Measurements from ENCODE around the gene CPNE4. TPM values are rescaled to one million over a fixed set of nuclear protein-coding genes. Genes with fewer than 3 reads are reported as not detected.
A peak's percentile ranks its signal among the peaks of the same experiment; 100 is the strongest.
"Not testable (repeated sequence)": the region's sequence is repeated elsewhere in the genome, so short reads cannot be mapped to it uniquely, and the experiment has no call there.

Gene CPNE4
- total RNA-seq: 0.20 TPM

DNA sequence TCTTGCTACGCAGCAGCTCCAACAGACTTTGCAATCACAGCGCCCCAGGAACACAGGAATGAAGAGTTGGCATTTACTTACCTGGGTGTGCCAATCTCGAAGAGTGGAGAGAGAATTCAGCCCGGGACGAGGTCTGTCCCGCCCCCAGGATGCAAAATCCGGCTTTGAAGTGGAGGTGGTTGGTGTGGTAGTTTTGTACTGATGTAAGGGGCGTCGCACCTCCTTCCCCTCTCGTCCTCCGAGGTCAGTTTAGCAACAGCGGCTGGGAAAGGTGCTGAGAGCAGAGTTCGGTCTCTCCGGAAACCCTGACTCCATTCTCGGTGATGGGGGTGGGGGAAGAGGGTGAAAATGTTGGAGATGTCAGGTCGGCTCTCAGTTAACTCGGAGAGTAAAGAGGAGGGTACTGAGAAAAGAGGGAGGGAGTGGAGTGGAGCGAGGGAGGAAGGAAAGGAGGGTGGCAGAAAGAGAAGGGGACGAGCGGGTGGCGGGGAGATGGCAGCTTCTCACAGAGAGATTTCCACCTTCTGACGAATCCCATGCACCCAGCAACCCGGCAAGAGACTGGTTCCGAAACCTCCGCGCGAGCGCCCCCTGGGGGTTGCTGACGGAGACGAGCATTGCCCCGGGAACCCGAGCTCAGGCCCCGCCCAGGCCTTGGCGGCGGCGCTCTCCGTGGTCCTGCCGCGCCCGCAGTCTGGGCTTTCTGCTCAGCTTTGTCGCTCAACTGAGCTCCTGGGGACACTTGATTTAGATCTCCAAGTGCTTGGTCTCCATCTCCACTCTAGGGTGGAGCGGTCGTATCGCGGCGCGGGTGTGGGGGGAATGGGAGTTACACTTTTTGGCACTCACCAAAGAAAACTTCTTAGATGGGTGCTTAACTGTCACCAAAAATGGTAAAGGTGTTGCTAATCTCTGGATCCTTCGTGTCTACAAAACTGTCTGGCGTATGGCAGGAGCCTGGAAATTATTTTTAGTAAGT lies at the start of gene CPNE4:
TSS of gene CPNE4 (minus strand) at position 529 of the 979 bp plus-strand sequence.
- peak; percentile 65 for DNase-seq

DNA sequence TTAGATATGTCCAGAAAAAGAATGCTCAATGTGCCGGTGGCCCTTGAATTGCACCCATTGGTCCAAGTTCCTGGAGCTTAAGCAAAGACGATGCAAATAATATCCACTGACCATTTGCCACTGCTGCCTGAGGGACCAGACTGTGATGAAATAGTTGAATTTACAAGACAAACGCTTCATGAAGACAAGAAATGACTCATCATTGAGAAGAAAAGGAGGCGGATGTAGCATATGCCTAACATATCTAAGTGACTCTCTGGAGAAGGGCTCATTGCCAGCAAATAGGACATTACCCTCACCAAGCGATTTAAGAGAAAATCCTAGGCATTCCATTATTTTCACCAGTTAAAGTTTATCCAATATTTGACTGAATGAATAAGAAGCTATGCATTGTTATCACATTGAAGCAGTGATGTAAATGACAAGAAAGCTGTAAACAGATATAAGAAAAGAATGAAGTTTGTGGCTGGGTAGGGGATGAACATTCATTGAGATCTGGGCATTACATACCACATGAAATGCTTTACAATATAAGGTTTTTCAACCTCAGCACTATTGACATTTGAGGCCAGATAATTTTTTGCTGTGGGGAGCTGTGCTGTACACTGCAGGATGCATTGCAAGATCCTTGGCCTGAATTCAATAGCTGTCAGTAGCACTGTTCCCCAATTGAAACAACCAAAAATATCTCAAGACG lies 48.9 kb upstream of the CPNE4 start:
- no peak for DNase-seq

GRCh38 chr3:132083159-132083558 lies 48.3 kb upstream of the CPNE4 start:
- no peak for DNase-seq

DNA sequence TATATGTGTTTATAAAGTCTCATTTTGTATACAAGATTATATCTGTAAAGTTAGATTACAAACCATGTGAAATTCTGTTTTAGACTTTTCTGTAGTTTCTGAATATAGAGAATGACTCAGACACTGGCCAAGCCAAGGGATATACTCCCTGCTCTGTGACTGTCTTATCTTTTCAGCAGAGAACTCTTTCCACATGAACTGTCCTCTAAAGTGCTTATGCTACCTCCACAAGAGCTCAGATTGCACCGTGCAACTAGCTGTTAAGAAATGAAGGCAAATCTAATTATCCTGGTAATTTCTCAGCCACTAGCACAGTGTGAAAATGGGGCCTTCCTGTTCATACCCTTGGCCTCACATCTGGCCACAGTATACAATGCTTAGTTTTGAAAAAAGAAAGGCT lies 44.3 kb upstream of the CPNE4 start:
- no peak for DNase-seq

DNA sequence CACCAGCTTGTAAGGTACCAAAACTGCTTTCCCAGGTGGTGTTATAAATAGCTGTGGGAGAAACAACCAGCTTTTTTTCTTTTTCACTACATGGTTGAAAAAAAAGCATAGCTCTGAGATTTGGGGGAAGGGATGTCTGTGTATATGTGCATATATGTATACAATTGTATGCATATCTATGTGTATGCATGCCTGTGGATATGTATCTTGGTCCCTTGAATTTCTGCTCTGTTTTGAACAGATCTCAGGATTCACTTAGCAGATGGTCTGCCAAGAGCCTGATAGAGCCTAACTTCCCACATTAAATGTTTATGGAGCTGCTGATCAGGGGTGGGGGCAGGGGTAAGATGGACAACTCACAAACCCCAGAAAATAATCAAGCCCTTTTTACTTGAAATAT lies 39.0 kb upstream of the CPNE4 start:
- no peak for DNase-seq

DNA sequence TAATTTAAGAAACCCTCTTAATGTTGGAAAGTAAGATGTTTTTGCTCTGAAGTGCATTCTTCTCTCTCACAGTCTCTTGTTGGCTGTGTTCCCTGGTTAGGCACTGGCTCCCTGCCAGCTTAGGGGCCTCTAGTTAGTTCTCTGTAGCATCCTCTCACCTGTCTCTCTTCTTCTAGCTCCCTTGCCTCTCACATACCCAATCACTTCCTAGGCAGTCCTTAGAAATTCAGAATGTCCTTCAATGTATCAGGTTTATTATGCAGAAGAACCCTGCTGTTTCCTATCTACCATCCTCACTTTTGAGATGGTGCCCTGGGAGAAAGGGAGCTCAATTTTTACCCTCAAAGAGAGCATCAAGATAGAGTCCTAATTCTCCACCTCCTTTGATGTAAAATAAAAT lies 36.2 kb upstream of the CPNE4 start:
- DNase-seq: no peak

GRCh38 chr3:132064114-132064513 lies 29.3 kb upstream of the CPNE4 start:
- DNase-seq: no peak

DNA sequence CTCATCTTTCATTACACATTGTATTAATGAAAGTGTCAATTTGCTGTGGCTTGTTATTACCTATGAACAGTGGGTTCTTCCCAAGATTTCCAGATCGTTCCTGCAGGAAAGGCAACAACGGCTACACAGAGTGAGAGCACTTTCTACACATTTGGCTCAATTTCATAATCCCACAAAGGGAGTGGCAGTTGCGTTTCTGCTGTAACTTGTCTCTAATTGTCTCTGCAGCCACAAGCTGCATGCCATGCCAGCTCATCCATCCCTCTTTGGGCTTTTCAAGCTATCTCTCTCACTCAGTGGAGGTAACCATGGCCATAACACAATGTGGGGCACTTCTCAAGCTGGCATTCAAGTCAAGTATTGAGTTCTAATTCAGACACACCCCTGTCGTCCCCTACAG lies 27.7 kb upstream of the CPNE4 start:
- DNase-seq: no peak

GRCh38 chr3:132055872-132056271 lies 21.1 kb upstream of the CPNE4 start:
- DNase-seq: no peak

DNA sequence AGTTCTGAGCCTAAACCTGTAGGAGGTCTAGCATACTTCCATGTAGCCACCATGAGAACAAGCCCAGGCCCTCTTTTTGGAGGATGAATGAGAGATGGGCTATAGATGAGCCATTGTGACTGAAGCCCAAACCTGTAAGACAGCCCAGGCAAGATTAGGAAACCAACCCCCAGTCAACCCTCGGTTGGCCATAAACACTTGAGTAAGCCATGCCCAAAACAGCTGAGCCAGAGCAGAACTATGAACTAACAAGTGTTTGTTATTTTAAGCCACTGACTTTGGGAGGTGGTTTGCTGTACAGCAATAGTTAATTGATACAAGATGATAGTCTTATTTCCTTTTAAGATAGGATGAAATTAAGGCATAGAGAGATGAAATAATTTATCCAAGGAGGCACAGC lies 12.4 kb upstream of the CPNE4 start:
- DNase-seq: no peak

DNA sequence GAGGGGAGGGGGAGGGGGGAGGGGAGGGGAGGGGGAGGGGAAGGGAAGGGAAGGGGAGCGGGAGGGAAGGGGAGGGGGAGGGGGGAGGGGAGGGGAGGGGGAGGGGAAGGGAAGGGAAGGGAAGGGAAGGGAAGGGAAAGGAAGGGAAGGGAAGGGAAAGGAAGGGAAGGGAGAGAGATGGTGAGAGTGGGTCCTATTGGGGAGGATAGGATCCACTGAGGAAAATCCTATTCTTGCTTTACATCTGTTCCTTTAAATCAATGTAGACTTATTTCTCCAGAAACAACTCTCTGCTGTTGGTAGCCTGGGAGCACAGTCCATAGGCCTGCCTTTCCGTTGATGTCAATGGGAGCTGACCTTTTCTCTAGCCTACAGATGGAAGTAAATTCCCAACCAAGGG lies 10.1 kb upstream of the CPNE4 start:
- DNase-seq: not testable (repeated sequence)

- DNase-seq: no peak
Measured at GRCh38 chr3:132042681-132043080, 7.9 kb upstream of the CPNE4 start.

DNA sequence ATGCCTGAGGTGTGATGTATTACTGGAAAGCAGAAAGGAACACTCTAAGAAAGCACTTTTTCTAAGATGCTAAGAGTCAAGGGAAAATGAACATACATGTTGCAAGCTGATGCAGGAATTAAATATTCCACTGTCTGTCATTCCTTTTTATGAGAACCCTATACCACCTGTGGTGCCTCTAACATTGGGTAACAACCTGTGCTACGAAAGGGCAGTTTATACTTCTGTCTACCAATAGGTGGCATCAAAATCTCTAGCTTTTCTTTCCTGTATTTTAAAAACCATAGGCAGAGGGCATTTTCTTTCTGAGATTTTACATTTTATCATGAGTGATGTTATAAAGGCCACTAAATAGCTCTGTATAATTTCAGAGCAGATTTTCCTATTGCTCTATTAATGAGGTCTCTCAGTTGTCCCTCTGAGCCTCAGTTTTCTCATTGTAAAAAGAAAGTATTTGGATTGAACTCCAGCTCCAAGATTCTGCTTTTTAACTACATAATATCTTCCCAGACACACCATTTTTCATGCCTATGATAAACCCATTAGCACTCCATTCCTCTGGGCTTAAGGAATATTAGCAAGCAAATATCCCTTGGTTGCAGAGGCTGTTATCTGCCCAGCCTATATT lies 3.5 kb upstream of the CPNE4 start:
- no peak for DNase-seq

- DNase-seq: no peak
Measured at GRCh38 chr3:132037581-132037980, 2.8 kb upstream of the CPNE4 start.

DNA sequence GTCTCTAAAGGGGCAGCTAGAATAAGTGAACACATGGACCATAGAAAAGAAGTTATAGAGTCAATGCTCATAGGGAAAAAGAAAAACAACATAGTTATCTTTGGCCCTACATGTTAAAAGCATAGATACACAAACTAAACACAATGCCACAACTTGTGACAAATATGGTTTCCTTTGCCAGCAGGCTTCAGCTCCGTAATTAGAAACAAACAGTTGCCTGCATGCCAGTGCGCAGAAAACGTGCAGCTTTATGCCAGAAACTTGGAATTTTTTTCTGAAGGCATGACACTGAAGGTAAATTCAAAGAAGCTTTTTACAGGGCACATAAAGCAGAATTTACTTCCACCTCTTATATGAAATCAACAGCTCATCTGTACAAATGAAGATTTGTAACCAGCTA lies 2.2 kb upstream of the CPNE4 start:
- no peak for DNase-seq

GRCh38 chr3:132034097-132034485 lies 723 bp downstream of the CPNE4 start:
- no peak for DNase-seq

- DNase-seq: no peak
Measured at GRCh38 chr3:132033471-132033870, 1.3 kb downstream of the CPNE4 start.

- no peak for DNase-seq
Measured at GRCh38 chr3:132032959-132033358, 1.9 kb downstream of the CPNE4 start.

DNA sequence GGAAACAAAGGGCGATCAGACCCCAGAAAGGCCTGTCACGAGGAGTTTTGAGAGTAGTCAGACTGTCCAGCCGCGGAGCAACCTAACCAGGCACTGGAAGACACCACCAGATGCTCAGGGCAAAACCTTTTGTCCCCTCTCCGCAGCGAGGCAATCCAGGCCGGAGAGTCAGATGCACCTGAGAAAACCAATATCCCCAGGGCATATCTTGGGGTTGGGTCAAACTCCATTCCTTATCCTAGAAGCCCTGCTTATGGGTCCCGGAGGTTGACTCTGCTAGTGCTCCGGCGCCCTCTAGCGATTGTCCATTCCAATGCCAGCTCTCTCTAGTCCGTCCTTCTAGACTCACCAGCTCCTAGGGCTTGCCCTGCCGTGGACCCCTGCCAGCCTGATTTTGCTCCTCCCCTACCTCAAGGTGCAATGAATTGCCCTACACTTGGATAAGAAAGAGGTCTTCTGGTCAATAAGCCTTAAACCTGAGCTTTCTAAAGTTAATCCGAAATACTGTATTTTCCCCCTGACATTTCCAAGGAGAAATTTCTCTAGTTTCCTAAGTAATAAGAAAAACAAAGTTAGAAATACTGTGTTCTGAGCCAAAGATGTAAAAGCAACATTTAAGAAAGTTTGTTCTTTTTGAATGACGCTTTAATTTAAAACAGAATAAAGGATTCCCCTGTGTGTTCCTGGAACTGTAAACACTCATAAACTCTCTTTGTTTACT lies 5.5 kb downstream of the CPNE4 start:
- peak; percentile 48 for DNase-seq

DNA sequence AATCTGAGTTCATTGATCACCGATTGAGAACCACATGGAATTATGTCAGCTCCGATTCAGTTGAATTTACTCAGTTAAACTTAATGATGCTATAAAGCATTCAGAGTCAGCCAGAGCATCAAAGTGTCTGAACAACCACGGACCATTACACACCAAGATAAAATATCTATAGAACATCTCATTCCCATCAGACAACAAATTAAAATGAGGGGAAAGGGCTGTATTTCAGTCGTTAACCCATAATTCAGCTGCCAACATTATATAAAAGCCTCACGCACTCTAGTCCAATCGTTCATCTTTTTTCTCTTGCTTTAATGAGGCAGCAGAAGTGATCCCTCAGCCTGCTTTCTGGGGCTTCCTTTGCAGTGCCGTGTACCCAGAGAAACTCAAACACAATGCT lies 11.9 kb downstream of the CPNE4 start:
- DNase-seq: no peak

- no peak for DNase-seq
Measured at GRCh38 chr3:132020058-132020457, 14.8 kb downstream of the CPNE4 start.

DNA sequence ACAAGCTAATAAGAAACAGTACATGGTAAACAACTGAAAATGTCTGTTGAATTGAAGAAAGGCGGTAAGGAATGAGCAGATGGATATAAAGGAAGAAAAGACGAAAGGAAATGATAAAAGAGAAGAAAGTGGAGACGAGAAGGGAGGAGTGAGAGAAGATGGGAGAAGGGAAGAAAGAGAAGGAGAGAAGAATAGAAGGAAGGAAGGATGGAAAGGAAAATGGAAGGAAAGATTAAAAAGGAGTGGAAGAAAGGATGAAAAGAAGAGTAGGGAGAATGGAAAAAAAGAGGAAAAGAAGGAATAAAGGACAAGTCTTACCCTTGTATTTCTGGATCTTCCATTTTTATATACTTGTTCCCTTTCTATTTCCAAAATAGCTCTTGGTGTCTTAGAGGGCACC lies 17.7 kb downstream of the CPNE4 start:
- DNase-seq: no peak

Data from skin of body (tissue), 2 donors.